ENCODE data around the gene YJU2.
"Not testable (repeated sequence)": the region's sequence is repeated elsewhere in the genome, so short reads cannot be mapped to it uniquely, and the experiment has no call there.

YJU2 gene

DNA sequence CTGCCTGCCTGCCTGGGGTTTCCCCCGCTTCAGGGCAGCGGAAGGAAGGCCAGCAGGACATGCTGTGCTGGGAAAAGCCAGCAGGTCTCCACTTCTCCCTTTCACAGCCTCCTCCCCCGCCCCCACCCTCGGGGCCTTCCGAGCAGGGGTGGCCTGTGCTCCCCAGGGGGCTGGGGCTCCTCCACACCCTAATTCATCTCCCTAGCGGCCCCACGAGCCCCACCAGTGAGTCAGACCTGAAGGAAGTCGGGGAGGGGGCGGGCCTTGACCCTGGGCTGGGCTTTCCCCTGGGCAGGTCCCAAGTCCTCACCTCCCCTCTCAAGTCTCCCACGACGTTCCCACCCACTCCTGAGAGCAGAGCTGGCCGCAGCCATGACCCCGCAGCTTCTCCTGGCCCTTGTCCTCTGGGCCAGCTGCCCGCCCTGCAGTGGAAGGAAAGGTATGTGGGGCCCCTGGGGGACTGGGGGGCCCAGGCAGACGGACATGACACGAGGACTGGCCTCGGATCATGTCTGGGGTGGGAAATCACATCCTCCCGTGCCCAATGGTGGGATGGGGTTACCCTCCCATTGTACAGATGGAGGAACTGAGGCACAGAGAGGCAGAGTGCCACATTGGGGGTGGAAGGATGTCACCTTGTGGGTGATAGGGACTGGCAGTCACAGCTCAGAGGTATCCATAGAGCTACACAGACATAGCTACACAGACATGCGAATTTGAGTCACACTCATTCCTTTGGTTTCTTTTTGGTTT is 17.5 kb upstream of the YJU2 start, which contains the start of gene EBI3:
TSS of gene EBI3 (plus strand) at position 345 of the 753 bp plus-strand sequence. CDS start at position 373, 28 bp downstream.
- peak in 1 of 4 experiments; percentile 23 for DNase-seq

DNA sequence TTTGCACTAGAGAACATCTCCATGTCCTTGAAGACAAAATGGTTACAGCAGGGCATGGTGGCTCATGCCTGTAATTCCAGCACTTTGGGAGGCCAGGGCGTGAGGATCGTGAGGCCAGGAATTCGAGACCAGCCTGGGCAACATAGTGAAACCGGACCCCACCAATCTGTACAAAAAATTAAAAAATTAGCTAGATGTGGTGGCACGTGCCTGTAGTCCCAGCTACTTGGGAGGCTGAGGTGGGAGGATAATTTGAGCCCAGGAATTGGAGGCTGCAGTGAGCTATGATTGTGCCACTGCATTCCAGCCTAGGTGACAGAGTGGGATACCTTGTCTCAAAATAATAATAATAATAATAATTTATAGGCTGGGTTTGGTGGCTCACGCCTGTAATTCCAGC is 16.6 kb upstream of the YJU2 start:
- DNase-seq = not testable (repeated sequence)

DNA sequence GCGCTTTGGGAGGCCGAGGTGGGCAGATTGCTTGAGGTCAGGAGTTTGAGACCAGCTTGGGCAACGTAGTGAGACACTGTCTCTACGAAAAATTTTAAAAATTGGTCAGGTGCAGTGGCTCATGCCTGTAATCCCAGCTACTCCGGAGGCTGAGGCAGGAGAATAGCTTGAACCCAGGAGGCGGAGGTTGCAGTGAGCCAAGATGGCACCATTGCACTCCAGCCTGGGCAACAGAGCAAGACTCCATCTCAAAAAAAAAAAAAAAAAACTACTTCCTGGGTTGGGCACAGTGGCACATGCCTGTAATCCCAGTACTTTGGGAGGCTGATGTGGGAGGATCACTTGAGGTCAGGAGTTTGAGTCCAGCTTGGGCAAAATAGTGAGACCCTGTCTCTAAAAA is 15.4 kb upstream of the YJU2 start:
- not testable (repeated sequence) for DNase-seq

DNA sequence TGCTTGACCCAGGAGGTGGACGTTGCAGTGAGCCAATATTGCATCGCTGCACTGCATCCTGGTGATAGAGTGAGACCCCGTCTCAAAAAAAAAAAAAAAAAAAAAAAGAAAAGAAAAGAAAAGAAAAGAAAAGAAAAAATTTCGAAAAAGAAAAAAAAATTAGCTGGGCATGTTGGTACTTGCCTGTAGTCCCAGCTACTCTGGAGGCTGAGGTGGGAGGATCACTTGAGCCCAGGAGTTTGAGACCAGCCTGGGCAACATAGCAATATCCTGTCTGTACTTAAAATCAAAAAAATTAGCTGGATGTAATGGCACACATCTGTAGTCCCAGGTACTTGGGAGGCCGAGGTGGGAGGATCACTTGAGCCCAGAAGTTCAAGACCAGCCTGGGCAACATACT is 14.7 kb upstream of the YJU2 start:
- DNase-seq = not testable (repeated sequence)

DNA sequence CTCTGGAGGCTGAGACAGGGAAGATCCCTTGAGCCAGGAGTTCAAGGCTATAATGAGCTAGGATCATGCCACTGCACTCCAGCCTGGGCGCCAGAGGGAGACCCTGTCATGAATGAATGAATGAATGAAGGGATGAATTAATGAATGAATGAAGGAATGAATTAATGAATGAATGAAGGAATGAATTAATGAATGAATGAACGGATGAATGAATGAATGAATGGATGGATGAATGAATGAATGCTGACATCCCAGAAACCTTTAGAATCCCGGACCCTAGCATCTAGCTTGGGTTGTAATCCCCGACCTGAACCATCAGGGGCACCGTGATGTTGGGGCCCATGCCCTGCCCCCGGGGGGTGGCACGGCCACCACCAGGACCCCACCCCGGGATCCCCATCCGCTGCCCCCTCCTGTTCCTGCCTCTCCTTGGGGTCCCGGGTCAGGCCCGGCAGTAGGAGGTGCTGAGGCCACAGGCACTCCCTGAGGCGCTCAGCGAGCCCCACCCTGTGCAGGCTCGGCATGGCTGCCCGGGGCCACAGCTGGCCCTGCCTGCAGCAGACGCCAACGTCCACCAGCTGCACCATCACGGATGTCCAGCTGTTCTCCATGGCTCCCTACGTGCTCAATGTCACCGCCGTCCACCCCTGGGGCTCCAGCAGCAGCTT is 14.1 kb upstream of the YJU2 start:
- no peak for DNase-seq

DNA sequence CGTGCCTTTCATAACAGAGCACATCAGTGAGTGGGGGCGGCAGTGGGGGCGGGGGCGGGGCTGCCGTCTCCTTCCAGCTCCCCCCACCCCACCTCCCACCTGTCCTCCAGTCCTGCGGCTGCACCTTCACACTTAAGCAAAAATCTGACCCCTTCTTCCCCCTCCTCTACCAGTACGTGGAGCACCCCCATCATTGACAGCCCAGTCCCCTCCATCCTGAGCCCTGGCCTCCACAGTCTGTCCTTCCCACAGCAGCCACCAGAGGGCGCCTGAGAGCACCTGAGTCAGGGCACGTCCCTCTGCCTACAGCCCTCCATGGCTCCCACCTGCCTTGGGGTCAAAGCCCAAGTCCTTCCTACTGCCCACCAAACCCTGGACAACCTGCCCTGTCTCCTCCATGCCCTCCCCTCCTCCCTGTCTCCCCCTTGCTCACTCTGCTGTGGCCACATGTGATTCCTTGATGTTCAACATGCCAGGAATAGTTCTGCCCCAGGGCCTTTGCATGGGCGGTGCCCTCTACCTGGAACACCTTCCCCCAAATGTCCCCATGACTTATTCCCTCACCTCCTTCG is 13.5 kb upstream of the YJU2 start:
- DNase-seq = peak; percentile 17 to 71 (median 50)

DNA sequence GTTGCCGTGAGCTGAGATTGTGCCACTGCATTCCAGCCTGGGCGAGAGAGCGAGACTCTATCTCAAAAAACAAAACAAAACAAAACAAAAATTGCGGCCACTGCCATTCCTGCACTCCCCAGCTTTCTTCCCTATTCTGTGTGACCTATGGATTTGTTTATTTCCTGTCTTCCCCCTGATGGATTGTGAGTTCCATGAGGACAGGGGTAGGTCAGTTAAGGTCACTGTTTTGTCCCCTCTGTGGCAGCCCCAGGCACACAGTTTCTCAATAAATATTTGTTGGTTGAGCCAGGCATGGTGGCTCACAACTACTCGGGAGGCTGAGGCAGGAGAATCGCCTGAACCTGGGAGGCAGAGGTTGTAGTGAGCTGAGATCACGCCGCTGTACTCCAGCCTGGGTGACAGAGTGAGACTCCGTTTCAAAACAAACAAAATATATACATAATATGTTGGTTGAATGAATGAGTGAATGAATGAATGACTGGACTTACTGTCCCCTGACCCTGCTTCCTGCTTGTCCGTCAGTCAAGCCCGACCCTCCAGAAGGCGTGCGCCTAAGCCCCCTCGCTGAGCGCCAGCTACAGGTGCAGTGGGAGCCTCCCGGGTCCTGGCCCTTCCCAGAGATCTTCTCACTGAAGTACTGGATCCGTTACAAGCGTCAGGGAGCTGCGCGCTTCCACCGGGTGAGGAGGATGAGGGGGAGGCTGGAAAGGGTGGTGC is 12.6 kb upstream of the YJU2 start:
- no peak for DNase-seq

DNA sequence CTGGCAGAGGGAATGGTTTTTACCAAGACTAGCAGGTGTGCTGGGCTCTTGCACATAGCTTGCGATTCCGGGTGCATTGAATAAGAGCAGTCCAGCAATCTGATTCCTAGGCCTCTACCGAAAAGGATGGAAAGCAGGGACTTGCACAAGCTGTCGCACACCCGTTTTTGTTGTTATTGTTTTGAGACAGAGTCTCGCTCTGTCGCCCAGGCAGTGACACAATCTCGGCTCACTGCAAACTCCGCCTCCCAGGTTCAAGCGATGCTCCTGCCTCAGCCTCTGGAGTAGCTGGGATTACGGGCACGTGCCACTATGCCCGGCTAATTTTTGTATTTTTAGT is 12.0 kb upstream of the YJU2 start:
- DNase-seq = no peak

DNA sequence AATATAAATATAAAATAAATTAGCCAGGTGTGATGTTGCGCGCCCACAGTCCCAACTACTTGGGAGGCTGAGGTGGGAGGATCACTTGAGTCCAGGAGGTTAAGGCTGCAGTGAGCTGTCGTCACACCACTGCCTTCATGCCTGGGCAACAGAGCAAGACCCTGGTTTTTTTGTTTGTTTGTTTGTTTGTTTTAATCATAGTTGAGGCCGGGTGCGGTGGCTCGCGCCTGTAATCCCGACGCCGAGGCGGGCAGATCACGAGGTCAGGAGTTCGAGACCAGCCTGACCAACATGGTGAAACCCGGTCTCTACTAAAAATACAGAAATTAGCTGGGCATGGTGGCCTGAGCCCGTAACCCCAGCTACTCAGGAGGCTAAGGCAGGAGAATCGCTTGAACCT is 9.4 kb upstream of the YJU2 start:
- not testable (repeated sequence) for DNase-seq

DNA sequence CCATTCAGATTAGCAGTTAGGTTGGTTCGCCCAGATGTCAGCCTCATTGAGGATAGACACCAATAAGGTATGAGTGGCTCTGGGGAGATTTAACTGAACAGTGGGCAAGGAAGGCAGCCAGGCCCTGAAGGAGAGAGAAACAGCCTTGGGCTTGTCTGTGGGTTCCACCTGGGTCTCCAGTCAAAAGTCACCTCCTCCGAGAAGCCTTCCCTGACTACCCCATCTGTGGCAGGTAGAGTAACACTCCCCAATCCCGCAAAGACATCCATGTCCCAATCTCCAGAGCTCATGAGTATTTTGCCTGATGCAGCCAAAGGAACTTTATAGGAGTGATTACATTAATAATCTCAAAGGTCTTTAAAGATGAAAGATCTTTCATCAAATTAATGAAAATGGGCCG is 8.0 kb upstream of the YJU2 start:
- DNase-seq = no peak

DNA sequence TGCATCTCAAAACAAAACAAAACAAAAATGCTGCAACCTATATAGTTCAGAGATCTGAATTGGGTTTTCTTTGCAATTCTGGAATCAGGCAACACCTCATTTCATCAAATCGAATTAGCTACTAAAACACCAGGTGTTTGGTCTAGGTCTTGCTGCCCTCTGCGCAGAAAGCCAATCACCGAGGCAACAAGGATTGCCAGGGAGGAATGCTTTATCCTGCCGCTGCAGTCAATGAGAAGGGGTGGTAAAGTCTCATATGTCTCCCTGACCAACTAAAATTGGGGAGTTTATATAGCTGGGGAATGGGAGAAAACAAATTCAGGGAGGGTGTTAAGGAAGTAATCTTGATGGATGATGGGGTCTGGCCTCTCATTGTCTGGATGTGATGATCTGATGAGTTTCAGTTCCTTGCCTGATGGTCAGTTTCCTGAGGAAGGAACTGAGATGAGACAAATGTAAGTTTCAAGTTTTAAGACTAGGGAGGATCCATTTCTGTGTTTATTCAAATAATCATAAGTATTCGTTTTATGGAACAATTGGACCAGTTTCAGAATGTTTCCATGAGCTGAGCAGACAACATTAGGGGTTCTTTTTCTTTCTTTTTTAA is 5.0 kb upstream of the YJU2 start:
- no peak for DNase-seq

DNA sequence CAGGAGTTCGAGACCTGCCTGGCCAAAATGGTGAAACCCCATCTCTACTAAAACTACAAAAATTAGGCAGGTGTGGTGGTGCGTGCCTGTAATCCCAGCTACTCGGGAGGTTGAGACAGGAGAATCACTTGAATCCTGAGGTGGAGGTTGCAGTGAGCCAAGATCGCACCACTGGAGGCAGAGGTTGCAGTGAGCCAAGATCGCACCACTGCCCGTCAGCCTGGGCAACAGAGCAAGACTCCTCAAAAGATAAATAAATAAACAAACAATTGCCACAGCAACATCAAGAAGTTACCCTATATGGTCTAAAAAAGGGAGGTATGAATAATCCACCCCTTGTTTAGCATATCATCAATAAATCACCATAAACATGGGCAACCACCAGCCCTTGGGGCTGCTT is 942 bp upstream of the YJU2 start:
- not testable (repeated sequence) for DNase-seq

DNA sequence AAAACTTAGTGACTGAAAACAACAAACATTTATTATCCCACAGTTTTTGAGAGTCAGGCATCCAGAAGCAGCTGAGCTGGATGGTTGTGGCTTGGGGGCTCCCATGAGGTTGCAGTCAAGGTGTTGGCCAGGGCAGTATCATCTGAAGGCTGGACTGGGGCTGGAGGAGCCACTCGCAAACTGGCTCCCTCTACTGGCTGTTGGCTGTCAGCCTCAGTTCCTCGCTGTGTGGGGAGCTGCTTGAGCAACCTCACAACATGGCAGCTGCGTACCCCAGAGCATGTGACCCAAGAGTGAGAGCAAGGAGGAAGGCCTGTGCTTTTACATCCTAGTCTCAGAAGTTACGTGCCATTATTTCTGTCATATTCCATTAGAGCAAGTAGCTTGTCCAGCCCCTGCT is 9.7 kb downstream of the YJU2 start:
- DNase-seq = no peak

DNA sequence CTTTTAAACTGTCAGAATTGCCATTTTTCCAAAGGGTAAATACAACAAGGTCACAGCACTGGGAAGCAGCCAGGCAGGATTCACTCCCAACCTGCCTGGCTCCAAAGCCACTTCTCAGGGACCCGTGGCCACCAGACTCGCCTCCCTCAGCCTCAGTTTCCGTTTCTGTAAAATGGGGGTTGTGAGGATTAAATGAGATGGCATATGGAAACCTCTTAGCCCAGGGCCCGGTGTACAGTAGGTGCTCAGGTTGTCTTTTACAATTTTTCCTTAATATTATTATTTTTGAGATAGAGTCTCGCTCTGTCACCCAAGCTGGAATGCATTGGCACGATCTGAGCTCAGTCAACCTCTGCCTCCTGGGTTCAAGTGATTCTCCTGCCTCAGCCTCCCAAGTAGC is 10.1 kb downstream of the YJU2 start:
- DNase-seq = no peak

DNA sequence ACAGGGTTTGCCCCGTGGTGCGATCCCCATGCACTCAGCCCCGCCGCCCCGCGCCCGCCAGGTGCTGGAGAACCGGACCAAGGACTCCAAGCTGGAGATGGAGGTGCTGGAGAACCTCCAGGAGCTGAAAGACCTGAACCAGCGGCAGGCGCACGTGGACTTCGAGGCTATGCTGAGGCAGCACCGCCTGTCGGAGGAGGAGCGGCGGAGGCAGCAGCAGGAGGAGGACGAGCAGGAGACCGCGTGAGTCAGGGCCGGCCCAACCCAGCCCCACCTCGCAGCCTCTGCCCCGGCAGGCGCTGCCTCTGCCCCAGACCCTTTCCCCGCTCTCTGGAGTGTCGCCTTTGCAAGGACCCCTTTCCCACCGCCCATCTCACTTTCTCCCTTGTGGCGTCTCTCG is 11.3 kb downstream of the YJU2 start:
- DNase-seq = no peak

DNA sequence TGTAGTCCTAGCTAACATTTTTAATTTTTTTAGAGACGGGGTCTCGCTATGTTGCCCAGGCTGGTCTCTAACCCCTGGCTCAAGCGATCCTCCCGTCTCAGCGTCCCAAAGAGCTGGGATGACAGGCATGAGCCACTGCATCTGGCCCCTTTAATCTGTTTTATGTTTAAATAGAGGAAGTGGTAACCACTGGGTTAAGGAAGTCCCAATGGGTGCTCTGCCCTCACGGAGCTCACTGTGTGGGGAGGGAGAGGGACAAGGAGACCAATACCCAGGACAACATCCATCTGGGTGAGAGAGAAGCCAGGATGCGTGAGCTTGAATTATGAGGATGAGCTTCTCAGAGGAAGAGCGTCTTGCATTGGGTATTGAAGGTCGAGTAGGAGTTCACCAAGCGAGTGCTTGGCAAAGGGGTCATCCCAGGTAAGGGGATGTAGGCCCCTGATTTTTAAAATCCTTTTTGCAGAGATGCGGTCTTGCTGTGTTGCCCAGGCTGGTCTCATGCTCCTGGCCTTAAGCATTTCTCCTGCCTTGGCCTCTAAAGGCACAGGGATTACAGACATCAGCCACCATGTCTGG is 13.8 kb downstream of the YJU2 start:
- DNase-seq = no peak

DNA sequence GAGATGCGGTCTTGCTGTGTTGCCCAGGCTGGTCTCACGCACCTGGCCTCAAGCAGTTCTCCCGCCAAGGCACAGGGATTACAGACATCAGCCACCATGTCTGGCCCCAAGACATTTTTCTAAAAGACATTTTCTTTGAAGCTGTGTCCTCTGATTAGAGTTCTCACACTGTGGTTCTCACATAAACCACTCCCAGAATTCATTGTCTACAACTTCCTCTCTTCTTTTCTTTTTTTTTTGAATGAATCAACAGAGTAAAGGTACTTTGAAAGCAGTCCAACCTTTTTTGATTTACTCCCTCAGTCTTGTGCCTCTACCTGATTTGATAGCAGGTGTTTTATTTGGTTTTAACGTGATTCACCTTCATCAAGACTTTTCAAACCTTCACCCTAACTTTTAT is 17.9 kb downstream of the YJU2 start:
- DNase-seq = no peak

DNA sequence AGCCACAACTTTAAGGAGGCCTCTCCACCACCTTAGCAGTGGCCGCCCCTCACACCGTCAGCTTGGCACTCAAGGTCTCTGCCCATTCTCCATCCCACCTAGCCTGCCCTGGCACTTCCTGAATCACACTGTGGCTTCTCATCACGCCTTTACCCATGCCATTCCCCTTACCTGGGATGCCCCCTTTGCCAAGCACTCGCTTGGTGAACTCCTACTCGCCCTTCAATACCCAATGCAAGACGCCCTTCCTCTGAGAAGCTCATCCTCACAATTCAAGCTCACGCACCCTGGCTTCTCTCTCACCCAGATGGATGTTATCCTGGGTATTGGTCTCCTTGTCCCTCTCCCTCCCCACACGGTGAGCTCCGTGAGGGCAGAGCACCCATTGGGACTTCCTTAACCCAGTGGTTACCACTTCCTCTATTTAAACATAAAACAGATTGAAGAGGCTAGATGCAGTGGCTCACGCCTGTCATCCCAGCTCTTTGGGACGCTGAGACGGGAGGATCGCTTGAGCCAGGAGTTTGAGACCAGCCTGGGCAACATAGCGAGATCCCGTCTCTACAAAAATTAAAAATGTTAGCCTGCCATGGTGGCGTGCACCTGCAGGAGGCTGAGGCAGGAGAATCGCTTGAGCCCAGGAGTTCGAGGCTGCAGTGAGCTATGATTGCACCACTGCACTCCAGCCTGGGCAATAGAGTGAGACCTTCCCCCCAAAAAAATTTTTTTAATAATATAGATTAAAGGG is 19.5 kb downstream of the YJU2 start:
- no peak for DNase-seq

DNA sequence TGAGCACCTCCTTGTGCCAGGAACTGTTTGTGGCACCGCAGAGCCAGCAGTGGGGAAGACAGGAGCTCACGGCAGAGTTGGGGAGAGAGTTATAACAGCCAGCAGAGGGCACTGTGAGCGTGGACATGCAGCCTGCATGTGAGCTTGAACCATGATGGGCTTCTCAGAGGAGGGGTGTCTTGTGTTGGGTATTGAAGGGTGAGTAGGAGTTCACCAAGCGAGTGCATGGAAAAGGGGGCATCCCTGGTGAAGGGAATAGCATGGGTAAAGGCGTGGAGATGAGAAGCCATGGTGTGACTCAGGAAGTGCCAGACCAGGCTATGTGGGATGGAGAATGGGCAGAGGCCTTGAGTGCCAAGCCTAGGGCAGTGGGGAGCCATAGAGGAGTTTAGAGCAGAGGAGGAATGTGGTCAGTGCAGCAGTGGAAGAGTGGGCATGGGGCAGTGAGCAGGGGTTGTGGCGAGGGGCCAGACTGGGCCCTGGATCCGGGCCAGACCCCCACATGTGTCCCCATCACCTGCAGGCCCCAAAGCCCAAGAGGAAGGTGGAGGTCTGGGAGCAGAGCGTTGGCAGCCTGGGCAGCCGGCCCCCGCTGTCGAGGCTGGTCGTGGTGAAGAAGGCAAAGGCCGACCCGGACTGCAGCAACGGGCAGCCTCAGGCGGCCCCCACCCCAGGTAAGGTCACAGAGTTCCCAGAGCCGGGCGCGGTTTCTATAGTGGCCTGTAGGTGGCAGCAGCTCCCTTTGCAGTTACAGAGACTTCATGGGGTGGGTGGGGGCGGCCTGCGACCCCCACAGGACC is 20.4 kb downstream of the YJU2 start:
- DNase-seq = peak; percentile 15 to 52 (median 34)

DNA sequence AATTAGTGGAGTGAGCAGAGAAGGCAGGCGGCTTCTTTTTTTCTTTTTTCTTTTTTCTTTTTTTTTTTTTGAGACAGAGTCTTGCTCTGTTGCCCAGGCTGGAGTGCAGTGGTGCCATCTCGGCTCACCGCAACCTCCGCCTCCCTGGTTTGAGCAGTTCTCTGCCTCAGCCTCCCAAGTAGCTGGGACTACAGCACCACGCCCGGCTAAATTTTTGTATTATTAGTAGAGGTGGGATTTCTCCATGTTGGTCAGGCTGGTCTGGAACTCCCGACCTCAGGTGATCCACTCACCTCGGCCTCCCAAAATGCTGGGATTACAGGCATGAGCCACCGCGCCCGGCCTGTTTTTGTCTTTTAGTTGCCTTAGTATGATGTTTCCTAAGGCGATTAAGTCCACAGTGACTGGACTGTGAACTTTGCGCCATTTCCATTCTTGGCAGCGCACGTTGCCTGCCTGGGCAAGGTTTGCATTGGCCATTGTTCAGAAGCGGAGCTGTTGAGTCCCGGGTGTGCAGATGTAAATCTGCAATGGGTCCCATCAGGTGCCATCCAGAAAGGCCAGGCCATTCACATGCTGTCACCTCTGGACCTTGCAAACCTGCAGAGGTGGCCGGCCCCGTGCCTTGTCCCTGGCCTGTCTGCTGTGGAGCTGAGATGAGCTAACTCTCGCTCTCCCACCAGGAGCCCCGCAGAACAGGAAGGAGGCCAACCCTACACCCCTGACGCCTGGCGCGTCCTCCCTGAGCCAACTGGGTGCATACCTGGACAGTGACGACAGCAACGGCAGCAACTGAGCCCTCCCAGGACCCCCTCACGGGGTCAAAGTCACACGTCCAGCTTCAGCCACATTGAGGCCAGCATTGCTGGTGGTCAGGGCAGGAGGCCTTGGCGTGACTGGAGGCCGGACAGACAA is 21.3 kb downstream of the YJU2 start:
- DNase-seq = no peak

All from activated CD4-positive, CD25-positive, alpha-beta regulatory T cell (primary cell).